H1 (cell line): ENCODE measurements around the gene MMADHC. TPM values are rescaled to one million over a fixed set of nuclear protein-coding genes. Genes with fewer than 3 reads are reported as not detected.

Experiments used
- CTCF ChIA-PET: fragments of 300-600 bp; sonication (Branson Sonifier 250); formaldehyde crosslinking; loops from one replicate; lab custom pipeline; 2021; ENCODE audit not compliant: partially characterized antibody; lab: Charles Lee
- POLR2A ChIA-PET: fragments of 300-600 bp; sonication (Branson Sonifier 250); formaldehyde crosslinking; loops from one replicate; lab custom pipeline; 2021; ENCODE audit warnings: inconsistent platforms; ENCODE audit not compliant: partially characterized antibody; lab: Charles Lee
- DNase-seq, 2 experiments: peaks; one replicate each; pipeline versions ENCODE4 v3.0.0 to v3.0.0-alpha.2; 2010 to 2022; ENCODE audit warnings: low spot score in 2 of 2, low read depth in 1 of 2, mixed read lengths in 1 of 2
- FAIRE-seq: peaks from 2 replicates; lab custom pipeline; 2011; peaks lifted over from hg19 to GRCh38; lab: Jason Lieb, UNC
- H2AFZ ChIP-seq: 2 replicates; pipeline ENCODE4 v1.8.1; 2012; ENCODE audit warnings: low read length, inconsistent platforms
- H2AK5ac ChIP-seq: 2 replicates; pipeline ENCODE4 v1.6.1; 2013; ENCODE audit warnings: low read depth, low read length
- H2BK120ac ChIP-seq: replicated peaks from 2 replicates; pipeline ENCODE3; 2013; ENCODE audit warnings: low read depth, low read length, inconsistent platforms
- H2BK12ac ChIP-seq: 2 replicates; pipeline ENCODE4 v1.6.1; 2013; ENCODE audit warnings: low read depth, low read length
- H2BK15ac ChIP-seq: 2 replicates; pipeline ENCODE4 v1.6.1; 2013; ENCODE audit warnings: low read length
- H2BK20ac ChIP-seq: 2 replicates; pipeline ENCODE4 v1.6.1; 2013; ENCODE audit warnings: low read length
- H2BK5ac ChIP-seq: 2 replicates; pipeline ENCODE4 v1.6.1; 2013; ENCODE audit warnings: low read depth, low read length
- H3K14ac ChIP-seq: 2 replicates; pipeline ENCODE4 v1.6.1; 2013; ENCODE audit warnings: inconsistent platforms; ENCODE audit not compliant: insufficient read length
- H3K18ac ChIP-seq: 2 replicates; pipeline ENCODE4 v1.6.1; 2013; ENCODE audit warnings: low read length; ENCODE audit errors: extremely low read depth
- H3K23ac ChIP-seq: 2 replicates; pipeline ENCODE4 v1.6.1; 2013; ENCODE audit warnings: inconsistent platforms; ENCODE audit not compliant: insufficient read length
- H3K23me2 ChIP-seq: 2 replicates; pipeline ENCODE4 v1.6.1; 2013; ENCODE audit warnings: low read depth, low read length
- H3K27ac ChIP-seq: 2 replicates; pipeline ENCODE4 v1.6.1; 2011; ENCODE audit warnings: low read depth, low read length, inconsistent platforms
- H3K27me3 ChIP-seq, 4 experiments: replicated peaks in 1 of 4; 1 replicate in 1 of 4; 2 replicates in 3 of 4; pipeline versions ENCODE4 v1.6.1 to v1.8.1; 2011 to 2013; ENCODE audit warnings: low read length in 3 of 4, mild to moderate bottlenecking in 3 of 4, inconsistent platforms in 2 of 4, mixed read lengths in 2 of 4, moderate library complexity in 1 of 4; ENCODE audit not compliant: control insufficient read depth in 3 of 4, insufficient read depth in 3 of 4; ENCODE audit errors: extremely low read depth in 1 of 4
- H3K36me3 ChIP-seq, 4 experiments: 2 replicates each; pipeline versions ENCODE4 v1.6.1 to v1.8.1; 2011 to 2013; ENCODE audit warnings: mild to moderate bottlenecking in 4 of 4, low read length in 3 of 4, moderate library complexity in 2 of 4, control low read depth in 1 of 4, inconsistent platforms in 1 of 4; ENCODE audit not compliant: insufficient read depth in 4 of 4, control insufficient read depth in 2 of 4
- H3K4ac ChIP-seq: replicated peaks from 2 replicates; pipeline ENCODE3; 2013; ENCODE audit warnings: low read length, low read depth, mixed read lengths, inconsistent platforms; ENCODE audit not compliant: insufficient read length
- H3K4me1 ChIP-seq, 4 experiments: replicated peaks in 1 of 4; 1 replicate in 1 of 4; 2 replicates in 3 of 4; pipeline versions ENCODE4 v1.6.1 to v1.8.1; 2011 to 2013; ENCODE audit warnings: low read length in 3 of 4, inconsistent platforms in 2 of 4, mixed read lengths in 1 of 4; ENCODE audit not compliant: insufficient read depth in 4 of 4, control insufficient read depth in 3 of 4
- H3K4me2 ChIP-seq, 2 experiments: 2 replicates each; pipeline versions ENCODE4 v1.6.1 to v1.8.1; 2011 to 2013; ENCODE audit warnings: low read depth in 2 of 2, low read length in 2 of 2, control low read depth in 1 of 2, inconsistent platforms in 1 of 2, mild to moderate bottlenecking in 1 of 2; ENCODE audit not compliant: insufficient read depth in 1 of 2
- H3K4me3 ChIP-seq, 4 experiments: fragments of 200-600, 300-600 bp in 1 of 4; sonication (generic), shearing (Covaris generic), sonication (Bioruptor Twin) in 1 of 4; 2 replicates each; pipeline versions ENCODE4 v1.5.1 to v1.8.1; 2011 to 2016; ENCODE audit warnings: low read length in 4 of 4, low read depth in 3 of 4, control low read depth in 2 of 4, inconsistent platforms in 2 of 4, mild to moderate bottlenecking in 2 of 4, mixed read lengths in 1 of 4, moderate library complexity in 1 of 4; ENCODE audit not compliant: insufficient read depth in 2 of 4; ENCODE audit errors: extremely low read depth in 1 of 4
- H3K56ac ChIP-seq: replicated peaks from 2 replicates; pipeline ENCODE3; 2013; ENCODE audit warnings: low read depth, mild to moderate bottlenecking, mixed read lengths, low read length, inconsistent platforms; ENCODE audit not compliant: insufficient read length
- H3K79me1 ChIP-seq: 2 replicates; pipeline ENCODE4 v1.6.1; 2013; ENCODE audit warnings: low read depth, low read length, control low read depth
- H3K79me2 ChIP-seq, 2 experiments: 2 replicates each; pipeline versions ENCODE4 v1.6.1 to v1.8.1; 2012 to 2013; ENCODE audit warnings: low read length in 2 of 2, mild to moderate bottlenecking in 2 of 2, inconsistent platforms in 1 of 2; ENCODE audit not compliant: insufficient read depth in 2 of 2, control insufficient read depth in 1 of 2
- H3K9ac ChIP-seq, 4 experiments: replicated peaks in 1 of 4; 1 replicate in 1 of 4; 2 replicates in 3 of 4; pipeline versions ENCODE4 v1.6.1 to v1.8.1; 2011 to 2013; ENCODE audit warnings: low read depth in 3 of 4, low read length in 3 of 4, control low read depth in 2 of 4, mild to moderate bottlenecking in 2 of 4, moderate library complexity in 2 of 4, inconsistent platforms in 1 of 4; ENCODE audit errors: extremely low read depth in 1 of 4
- H3K9me3 ChIP-seq, 2 experiments: 2 replicates each; pipeline versions ENCODE4 v1.6.1 to v1.8.1; 2012 to 2013; ENCODE audit warnings: mild to moderate bottlenecking in 2 of 2, moderate library complexity in 2 of 2, control low read depth in 1 of 2, inconsistent platforms in 1 of 2, low read depth in 1 of 2, low read length in 1 of 2, mixed read lengths in 1 of 2; ENCODE audit not compliant: insufficient read depth in 2 of 2
- H4K20me1 ChIP-seq, 2 experiments: replicated peaks in 1 of 2; 2 replicates each; pipeline versions ENCODE3 to v1.8.1; 2011 to 2013; ENCODE audit warnings: inconsistent platforms in 2 of 2, low read length in 2 of 2, mild to moderate bottlenecking in 1 of 2; ENCODE audit not compliant: insufficient read depth in 2 of 2, control insufficient read depth in 1 of 2
- H4K5ac ChIP-seq: 2 replicates; pipeline ENCODE4 v1.6.1; 2013; ENCODE audit warnings: low read length, low read depth, mixed read lengths, inconsistent platforms; ENCODE audit not compliant: insufficient read length
- H4K8ac ChIP-seq: 2 replicates; pipeline ENCODE4 v1.8.0; 2013; ENCODE audit warnings: mild to moderate bottlenecking, moderate library complexity, low read length, inconsistent platforms; ENCODE audit not compliant: insufficient read depth; ENCODE audit errors: extremely low read depth
- H4K91ac ChIP-seq: replicated peaks from 2 replicates; pipeline ENCODE3; 2013; ENCODE audit warnings: low read length, mixed read lengths, inconsistent platforms; ENCODE audit not compliant: insufficient read length
- BACH1 ChIP-seq: IDR thresholded peaks from 2 replicates; pipeline ENCODE4 v1.6.1; 2012; ENCODE audit warnings: low read length, improper control_type of control experiment
- SUZ12 ChIP-seq: fragments of 200-600 bp; sonication (generic); IDR thresholded peaks from 2 replicates; pipeline ENCODE4 v1.6.1; 2012; ENCODE audit warnings: mild to moderate bottlenecking, inconsistent platforms, low read length, moderate library complexity, mixed read lengths
- WGBS, 2 experiments: shearing (Covaris generic) in 1 of 2; methylation state at CpG; one replicate each; pipeline versions ENCODE4 v1.1.6 to v1.1.7; 2013 to 2015; ENCODE audit warnings: low lambda C conversion rate in 2 of 2, mixed read lengths in 2 of 2, inconsistent platforms in 1 of 2, low coverage in 1 of 2, missing lambda C conversion rate in 1 of 2; ENCODE audit not compliant: insufficient replicate concordance in 2 of 2, insufficient coverage in 1 of 2, insufficient read length in 1 of 2; ENCODE audit errors: extremely low coverage in 1 of 2, missing lambda C conversion rate in 1 of 2; 5-methylcytosine and 5-hydroxymethylcytosine counted together
- polyA plus RNA-seq, 7 experiments: library from polyadenylated mRNA; depleted of rRNA in 3 of 7; stranded (reverse) in 5 of 7; unstranded in 2 of 7; fragments of >200 nt in 5 of 7; fragments of 200-250 nt in 2 of 7; gene quantifications; 1 replicate in 5 of 7; 2 replicates in 1 of 7; 4 replicates in 1 of 7; pipeline versions ENCODE4 v1.2.1 to v1.2.3, GENCODE V29; 2011 to 2013; ENCODE audit warnings: missing spikeins in 2 of 7, mixed read lengths in 2 of 7
- total RNA-seq: library from RNA; stranded (reverse); fragmentation: NEBNext Ultra II Directional; extraction: Animal tissue kit (Norgen Biotek cat#: 25700); gene quantifications from 2 replicates; pipeline ENCODE4 v1.2.1, GENCODE V29; 2021
- TF ChIP-seq, protein P1 (sequence below): IDR thresholded peaks from 2 replicates; pipeline ENCODE4 v1.6.1; 2012; ENCODE audit warnings: low read length, inconsistent platforms

Gene MMADHC
- total and polyA plus RNA-seq, 2 of the 8 experiments (the other 6 are each of a cell fraction or from before 2014, with no cell fraction given): 61.1 to 130 TPM

DNA sequence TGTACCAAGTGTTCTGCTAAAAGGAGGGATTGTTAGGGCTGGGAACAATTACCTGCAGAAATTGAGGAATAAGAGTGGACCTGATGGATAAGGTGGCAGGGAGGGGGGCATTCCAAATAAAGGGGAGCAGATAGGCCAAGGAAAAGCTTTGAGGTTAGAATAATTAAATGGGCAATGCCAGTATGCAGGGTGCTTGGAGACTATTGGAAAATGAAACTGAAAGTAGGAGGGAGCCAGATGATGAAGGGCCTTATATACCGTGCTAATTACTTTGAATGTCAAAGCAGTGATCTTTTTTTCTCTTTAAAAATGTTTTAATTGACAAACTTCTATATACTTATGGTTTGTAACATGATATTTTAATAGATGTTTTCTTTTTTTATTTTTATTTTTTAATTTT is 42.9 kb downstream of the MMADHC start:
- Histone ChIP-seq H3K79me1 (no peaks in the 10 kb centered on the region), H2AK5ac (no peak overlapping the region), H4K91ac (no peak overlapping the region), H3K36me3 (no peaks in the 10 kb centered on the region), H3K23ac (no peak overlapping the region), H3K14ac (no peak overlapping the region), H4K8ac (no peak overlapping the region), H2BK15ac (no peak overlapping the region), H4K5ac (no peak overlapping the region), H3K27ac (no peak overlapping the region), H2BK20ac (no peak overlapping the region), H3K27me3 (no peaks in the 10 kb centered on the region), H3K4me2 (no peak overlapping the region), H2BK120ac (no peak overlapping the region), H3K9ac (no peak overlapping the region), H2AFZ (no peak overlapping the region), H3K23me2 (no peaks in the 10 kb centered on the region), H4K20me1 (no peaks in the 10 kb centered on the region), H3K18ac (no peak overlapping the region), H3K4me3 (no peak overlapping the region), H3K9me3 (no peaks in the 10 kb centered on the region), H3K4ac (no peak overlapping the region), H3K4me1 (no peaks in the 10 kb centered on the region), H3K56ac (no peak overlapping the region), H2BK12ac (no peak overlapping the region), H3K79me2 (no peaks in the 10 kb centered on the region), H2BK5ac (no peak overlapping the region)
- whole genome bisulfite sequencing, 2 experiments: 83% methylated on average over 1 of the region's 1 CpG; no CpG with 5 or more reads in 1 of the 2 experiments
- TF ChIP-seq, protein P1, sequence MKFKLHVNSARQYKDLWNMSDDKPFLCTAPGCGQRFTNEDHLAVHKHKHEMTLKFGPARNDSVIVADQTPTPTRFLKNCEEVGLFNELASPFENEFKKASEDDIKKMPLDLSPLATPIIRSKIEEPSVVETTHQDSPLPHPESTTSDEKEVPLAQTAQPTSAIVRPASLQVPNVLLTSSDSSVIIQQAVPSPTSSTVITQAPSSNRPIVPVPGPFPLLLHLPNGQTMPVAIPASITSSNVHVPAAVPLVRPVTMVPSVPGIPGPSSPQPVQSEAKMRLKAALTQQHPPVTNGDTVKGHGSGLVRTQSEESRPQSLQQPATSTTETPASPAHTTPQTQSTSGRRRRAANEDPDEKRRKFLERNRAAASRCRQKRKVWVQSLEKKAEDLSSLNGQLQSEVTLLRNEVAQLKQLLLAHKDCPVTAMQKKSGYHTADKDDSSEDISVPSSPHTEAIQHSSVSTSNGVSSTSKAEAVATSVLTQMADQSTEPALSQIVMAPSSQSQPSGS: no peak
- TF ChIP-seq BACH1: no peak
- TF ChIP-seq SUZ12: no peak
- FAIRE-seq (no peak), DNase-seq (no peak)
- ChIA-PET POLR2A (no interaction called here), CTCF (no interaction called here)
